HL-60 (cell line): ENCODE data around the gene ZNF804A.
A peak's percentile ranks its signal among the peaks of the same experiment; 100 is the strongest.

Experiments
- CTCF ChIP-seq: IDR thresholded peaks from one replicate; pipeline ENCODE4 v1.5.1; 2011; ENCODE audit warnings: low read length, control low read depth, inconsistent platforms; ENCODE audit not compliant: insufficient read depth
- POLR2AphosphoS5 ChIP-seq: IDR thresholded peaks from 2 replicates; pipeline ENCODE4 v1.6.1; 2012; ENCODE audit warnings: low read depth
- TF ChIP-seq, protein P1 (sequence below): IDR thresholded peaks from 2 replicates; pipeline ENCODE4 v1.6.1; 2012; ENCODE audit warnings: low read depth; ENCODE audit not compliant: insufficient replicate concordance

DNA sequence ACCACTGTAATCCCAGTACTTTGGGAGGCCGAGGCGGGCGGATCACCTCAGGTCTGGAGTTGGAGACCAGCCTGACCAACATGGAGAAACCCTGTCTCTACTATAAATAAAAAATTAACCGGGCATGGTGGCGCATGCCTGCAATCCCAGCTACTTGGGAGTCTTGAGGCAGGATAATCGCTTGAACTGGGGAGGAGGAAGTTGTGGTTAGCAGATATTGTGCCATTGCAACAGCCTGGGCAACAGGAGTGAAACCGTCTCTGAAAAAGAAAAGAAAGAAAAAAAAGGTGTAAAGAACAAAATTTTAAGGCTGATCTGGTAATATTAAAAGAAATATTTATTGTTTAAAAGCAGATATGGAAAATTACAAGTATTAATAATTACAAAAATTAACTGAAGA lies 29.7 kb downstream of the ZNF804A start:
- no peak for TF ChIP-seq CTCF
- peak; percentile 52 for TF ChIP-seq POLR2AphosphoS5
- TF ChIP-seq, protein P1, sequence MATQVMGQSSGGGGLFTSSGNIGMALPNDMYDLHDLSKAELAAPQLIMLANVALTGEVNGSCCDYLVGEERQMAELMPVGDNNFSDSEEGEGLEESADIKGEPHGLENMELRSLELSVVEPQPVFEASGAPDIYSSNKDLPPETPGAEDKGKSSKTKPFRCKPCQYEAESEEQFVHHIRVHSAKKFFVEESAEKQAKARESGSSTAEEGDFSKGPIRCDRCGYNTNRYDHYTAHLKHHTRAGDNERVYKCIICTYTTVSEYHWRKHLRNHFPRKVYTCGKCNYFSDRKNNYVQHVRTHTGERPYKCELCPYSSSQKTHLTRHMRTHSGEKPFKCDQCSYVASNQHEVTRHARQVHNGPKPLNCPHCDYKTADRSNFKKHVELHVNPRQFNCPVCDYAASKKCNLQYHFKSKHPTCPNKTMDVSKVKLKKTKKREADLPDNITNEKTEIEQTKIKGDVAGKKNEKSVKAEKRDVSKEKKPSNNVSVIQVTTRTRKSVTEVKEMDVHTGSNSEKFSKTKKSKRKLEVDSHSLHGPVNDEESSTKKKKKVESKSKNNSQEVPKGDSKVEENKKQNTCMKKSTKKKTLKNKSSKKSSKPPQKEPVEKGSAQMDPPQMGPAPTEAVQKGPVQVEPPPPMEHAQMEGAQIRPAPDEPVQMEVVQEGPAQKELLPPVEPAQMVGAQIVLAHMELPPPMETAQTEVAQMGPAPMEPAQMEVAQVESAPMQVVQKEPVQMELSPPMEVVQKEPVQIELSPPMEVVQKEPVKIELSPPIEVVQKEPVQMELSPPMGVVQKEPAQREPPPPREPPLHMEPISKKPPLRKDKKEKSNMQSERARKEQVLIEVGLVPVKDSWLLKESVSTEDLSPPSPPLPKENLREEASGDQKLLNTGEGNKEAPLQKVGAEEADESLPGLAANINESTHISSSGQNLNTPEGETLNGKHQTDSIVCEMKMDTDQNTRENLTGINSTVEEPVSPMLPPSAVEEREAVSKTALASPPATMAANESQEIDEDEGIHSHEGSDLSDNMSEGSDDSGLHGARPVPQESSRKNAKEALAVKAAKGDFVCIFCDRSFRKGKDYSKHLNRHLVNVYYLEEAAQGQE: no peak
